T1000 (cell line): Measurements from ENCODE around the gene PEX5L.

Source experiments
- DNase-seq: peaks from one replicate; lab custom pipeline; 2025; ENCODE audit warnings: mixed read lengths; lab: John Stamatoyannopoulos, UW

Gene PEX5L

DNA sequence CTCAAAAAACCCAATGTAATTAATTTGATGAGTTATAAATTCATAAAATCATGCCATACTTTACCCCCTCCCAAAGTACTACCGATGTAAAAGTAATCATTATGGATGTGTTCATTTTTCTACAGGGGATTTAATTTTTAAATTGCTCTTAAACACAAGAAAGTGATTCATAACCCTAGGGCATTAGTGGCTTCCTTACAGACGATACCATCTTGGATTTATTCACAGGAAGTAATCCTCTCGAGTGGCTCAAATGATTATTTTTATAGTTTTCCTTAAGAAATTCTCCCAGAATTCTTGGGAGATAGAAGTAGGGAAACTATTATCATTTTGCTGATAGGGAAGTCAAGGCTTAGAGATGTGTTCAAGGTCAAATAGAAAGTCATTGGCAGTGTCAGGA is 80.9 kb downstream of the PEX5L start:
- DNase-seq: no peak

DNA sequence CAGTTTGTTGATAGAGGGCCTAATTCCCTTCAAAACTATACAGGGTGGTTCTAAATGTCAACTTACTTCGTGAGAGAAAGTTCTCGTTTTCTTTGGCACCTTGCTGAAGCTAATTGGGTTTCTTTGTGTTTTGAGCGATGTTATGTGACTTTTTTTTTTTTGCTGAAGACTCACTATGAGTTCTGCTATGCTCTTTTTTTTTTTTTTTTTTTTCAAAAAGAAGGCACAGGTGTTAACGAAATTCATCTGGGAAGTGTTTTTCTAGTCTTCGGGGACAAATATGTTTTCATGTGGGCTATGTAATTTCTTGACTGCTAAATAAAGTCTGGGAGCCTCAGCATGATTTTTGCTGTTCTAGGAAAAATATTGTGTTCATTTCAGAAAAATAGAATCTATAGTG is 81.5 kb downstream of the PEX5L start:
- DNase-seq: no peak

DNA sequence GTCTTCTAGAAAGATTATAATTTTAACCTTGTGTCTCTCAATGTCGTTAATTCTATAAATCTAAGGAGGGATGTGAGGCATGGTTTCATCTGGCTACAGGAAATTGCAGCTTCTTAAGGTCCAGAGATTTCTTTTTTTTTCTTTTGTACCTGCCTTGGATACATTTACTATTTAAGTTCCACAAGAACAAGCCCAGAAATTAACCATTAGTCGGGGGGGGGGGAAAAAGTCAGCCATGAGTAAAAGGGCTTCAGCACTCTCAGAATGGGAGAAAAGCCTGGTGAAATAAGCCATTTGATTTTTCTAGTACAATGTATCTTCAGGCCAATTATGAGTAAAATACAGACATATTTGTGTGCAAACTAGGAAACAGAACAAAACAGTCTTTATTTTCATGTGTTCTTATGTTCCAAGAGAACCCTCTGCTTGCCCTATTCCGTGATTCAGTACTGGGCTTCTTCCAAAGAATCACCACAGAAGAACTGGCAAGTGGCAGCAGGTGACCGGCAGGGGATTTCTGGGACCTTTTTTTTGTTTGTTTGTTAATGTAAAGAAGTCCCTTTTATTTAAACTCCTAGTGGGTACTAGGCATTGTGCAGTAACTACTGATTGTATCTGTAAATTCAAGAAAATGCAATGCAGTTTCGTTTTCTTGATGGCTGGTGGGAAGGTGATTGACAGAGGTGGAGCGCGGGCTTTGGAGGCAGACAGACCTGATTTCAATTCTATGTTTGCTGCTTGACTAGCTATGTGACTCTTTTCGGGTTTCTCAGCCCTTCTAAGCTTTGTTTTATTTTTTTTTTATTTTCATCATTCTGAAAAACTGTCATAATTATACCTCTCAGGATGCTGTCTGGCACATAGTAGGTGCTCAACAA is 82.5 kb downstream of the PEX5L start:
- DNase-seq: no peak

DNA sequence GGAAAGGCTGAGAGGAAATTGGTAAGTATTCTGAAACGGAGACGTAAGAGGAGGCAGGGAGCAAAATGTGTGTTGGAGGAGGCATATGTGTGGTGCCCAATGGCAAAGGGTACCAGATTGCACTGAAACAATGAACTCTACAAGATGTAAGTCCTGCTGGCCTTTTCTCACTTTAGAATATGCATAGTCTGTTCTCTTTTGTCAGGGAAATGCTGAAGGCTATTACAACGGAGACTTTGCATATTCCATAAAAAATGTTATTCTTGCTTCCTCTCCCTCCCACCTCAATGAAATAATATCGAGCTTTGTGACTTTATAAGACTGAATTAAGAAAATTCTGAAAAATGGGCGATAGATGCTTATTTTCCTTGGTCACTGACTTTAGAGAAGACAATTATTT is 85.9 kb downstream of the PEX5L start:
- DNase-seq: no peak

DNA sequence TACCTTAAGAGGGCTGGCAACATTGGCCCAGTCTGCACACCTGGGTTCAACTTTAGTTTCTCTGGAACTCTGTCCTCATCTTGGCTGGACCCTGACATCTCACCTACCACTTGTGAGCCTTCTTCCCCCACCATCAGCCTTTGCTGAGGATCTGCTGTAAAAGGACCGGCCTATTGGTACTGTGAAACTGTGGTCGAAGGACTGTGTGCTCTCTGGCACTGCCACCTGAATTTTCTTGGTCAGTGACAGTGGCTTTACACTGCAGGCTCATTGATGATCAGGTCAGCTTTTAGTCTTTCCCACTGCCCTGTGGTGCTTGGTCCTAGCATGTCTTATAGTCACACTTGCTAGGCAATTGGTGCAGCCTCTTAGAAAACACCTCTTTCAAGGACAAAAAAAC is 86.9 kb downstream of the PEX5L start:
- no peak for DNase-seq

DNA sequence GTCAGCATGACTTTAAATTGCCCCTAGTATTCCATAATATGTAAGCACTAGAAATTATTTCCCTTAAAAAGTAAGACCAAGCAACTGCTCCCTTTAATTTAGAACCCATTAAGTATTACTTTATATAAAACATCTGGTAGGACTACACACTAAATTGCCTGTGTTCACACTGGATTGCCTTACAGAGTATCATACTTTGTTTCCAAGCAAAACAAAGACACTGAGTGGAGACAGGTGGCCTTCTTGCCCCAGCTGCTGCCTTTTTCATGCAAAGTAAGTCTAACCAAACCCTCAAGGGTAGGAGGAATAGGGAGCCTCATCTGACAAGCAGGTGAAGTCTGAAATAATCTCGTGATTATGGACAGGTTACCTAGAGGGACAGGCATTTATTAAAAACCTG is 87.3 kb downstream of the PEX5L start:
- DNase-seq: no peak

DNA sequence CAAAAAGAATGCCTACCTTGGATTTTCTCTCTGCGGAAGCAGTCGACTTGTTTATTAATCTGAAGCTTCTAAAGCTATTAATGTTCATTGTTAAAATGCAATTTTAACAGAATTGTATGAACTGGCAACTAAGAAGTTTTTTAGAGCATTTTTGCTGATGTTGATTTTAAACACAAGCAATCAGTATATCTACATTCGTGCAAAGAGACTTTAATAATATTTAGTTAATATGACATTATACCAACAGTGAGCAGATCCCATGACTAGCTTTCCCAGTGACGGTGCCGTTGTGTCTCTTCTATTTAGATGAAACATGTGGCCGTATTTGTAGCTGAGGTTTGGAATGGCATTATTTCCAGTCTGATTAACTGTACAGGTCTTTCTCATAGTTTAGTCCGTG is 88.0 kb downstream of the PEX5L start:
- no peak for DNase-seq

DNA sequence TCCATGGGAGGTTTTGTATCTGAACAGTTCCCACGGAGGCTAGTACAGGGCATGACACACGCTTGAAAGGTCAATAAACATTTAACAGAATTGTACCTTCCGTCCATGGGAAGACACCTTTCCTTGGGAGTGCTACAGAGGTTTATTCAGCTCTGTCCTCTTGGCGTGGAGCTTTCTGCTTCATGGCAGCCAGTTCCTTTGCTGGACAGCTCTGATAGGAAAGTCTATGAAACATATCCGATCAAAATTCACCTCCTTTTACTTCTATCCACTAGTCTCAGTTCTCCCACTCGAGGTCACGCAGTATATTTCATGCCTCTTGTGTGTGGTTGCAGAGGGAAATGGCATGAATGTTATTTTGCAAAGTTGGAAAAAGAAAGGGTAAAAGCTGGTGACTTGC is 91.2 kb downstream of the PEX5L start:
- DNase-seq: no peak

DNA sequence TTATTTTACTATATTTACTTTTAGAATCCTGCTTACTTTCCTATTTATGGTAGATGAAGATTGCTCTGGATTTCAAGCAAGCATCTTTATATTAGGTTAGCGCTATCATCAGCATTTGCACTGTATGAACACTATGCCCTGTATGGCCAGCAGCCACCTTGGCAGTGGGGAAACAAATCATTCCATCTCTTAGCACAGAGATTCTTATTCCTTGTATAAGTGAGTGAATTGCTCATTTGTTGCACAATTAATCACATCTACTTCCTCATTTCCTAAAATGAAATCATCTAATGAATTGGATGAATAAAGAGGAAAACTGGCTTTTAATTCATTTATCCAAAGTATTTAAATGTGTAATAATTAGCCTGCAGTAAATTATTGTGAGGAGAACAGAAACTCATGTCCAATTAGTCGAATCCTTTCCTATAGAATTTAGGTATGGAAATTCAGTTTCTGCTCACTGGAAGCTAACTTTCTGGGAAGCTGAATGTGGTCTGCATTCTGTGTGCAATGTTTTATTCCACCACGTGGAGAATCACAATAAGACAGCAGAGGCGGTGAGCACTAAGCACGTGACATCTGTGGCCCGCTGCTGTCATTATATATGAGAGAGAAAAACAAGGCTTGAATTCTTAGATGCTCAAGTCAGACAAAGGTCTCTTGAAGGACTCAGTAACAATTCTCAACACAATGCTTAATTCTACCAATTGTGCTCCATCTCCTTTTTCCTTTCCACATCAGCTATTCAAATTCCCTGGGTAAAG is 93.4 kb downstream of the PEX5L start:
- DNase-seq: no peak

DNA sequence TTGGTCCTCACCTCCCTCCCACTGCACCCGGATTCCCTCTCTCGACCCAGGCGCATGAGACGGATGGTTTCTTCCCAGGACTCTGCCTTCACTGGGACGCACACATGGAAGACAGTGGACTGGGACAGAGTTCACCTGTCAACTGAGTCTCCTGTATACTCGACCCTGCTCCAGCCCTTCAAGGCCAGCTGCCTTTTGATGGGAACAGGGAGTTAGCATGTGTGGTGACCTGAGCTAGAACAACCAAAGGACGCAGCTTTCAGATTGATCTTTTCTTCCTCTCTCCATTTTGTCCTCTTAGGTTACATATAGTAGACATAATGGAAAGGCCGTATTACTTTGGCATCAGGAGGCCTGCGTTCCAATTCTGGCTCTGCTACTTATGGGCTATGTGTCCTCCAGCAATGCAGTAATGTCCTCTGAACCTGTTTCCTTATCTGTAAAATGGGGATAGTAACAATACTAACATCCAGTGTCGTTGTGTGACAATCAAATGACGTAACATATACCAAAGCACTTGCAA is 94.1 kb downstream of the PEX5L start:
- DNase-seq: no peak

DNA sequence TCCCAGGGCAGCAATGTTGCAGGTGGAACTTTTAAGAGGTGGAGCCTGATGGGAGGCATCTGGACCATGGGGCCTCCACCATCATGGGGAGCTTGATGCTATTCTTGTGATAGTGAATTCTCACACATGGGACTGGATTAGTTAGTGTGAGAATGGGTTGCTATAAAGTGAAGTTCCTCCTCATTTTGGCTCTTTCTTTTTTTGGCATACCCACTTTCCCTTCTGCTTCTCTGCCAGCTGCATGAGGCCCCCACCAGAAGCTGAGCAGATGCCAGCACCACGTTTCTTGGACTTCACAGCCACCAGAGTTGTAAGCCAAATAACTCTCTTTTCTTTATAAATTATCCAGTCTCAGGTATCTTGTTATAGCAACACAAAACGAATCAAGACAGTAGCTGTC is 101.0 kb downstream of the PEX5L start:
- no peak for DNase-seq

DNA sequence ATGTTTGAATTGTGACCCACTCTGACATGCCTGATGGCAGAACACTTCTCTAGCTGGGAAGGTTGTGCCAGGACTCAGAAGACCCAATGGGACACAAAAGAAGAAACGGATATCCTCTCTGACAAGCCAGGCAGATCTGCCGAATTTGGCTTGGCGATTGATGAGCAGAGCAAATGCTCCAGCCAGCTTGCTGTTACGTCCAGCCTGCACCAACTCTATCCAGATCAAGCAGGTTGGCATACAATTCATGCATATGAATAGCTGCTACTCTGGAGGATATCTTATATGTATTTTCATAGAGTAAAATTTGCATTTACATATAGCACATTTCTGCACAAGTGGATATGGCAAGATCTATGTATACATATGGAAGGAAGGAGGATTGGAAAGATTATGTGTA is 102.8 kb downstream of the PEX5L start:
- no peak for DNase-seq

DNA sequence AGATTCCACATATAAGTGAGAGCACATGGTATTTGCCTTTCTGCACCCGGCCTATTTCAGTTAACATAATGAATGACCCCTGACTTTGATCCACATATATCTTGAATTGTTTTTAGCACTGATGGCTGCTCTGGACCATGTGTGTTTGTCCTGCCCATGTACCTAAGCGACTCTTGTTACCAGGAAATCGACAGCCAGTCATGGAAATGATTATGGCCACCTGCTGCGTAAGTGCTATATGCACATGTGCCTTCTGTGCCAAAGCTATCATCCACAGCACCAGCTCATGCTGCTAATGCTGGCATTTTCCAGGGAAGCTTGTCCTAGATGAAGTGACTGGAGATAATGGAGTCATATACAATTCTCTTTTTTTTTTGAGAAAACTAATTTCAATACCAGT is 103.7 kb downstream of the PEX5L start:
- no peak for DNase-seq

DNA sequence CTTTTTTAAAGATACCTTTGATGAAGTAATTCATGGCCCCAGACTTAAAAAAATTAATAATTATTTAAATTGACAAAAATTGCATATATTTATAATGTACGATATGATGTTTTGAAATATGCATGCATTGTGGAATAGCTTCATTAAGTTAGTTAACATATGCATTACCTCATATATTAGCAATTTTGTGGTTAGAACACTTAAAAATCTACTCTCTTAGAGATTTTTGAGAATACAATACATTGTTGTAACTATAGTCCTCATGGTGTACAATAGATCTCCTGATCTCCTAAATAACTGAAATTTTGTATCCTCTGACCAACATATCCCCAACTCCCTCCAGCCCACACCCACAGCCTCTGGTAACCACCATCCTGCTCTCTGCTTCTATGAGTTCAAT is 104.1 kb downstream of the PEX5L start:
- no peak for DNase-seq

DNA sequence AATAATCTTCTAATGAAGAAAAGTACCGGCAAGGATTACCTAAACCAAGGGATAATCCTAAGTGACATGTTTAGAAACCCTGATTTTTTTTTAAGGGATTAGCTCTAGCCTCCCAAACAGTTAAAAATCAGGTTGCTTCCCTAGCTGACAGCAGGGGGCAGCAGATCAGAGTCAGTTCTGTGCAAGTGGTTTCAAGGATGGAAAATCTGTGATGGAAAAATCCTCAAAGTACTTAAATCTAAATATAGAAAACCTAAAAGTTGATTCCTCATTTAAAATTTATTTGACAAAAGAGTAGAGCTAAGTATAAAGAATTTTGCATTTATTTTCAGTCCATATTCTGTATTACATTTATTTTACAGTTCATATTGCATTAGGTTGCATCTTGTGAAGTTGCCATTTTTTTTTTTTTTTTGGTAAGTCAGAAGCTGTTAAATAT is 107.6 kb downstream of the PEX5L start:
- no peak for DNase-seq

DNA sequence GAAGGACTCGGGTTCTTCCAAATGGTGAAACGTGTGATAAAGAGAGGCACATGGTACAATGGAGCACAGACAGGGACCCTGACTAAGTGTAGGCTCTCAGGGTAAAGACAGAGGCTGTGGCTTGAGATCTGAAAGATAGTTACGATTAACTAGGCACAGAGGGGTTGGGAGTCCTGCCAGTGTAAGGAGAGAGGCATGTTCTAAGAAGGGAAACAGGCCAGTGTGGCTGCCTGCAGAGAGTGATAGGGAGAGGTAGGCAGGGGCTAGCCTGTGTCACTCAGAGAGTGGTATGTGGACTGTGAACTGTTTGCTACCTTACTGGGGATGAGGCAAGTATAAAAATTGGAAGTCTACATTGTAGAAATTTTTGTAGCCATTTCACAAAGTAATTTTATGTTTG is 109.5 kb downstream of the PEX5L start:
- no peak for DNase-seq

DNA sequence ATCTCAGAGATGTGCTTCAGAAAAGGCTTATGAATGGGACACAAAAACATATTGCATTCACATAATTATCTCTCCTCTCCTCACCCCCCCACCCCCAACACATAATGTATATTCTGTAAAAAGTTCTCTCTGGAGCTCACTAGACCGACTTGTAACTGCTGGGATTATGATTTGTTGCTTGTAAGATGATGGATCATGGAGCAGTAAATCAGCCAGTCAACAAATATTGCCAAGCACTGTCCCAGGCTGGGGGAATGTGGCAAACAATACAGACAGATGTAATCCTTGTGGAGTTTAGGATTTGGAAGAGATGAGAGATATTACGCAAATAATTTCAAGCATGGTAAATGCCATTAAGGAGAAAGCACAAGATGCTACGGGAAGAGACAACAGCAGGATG is 114.8 kb downstream of the PEX5L start:
- DNase-seq: no peak

DNA sequence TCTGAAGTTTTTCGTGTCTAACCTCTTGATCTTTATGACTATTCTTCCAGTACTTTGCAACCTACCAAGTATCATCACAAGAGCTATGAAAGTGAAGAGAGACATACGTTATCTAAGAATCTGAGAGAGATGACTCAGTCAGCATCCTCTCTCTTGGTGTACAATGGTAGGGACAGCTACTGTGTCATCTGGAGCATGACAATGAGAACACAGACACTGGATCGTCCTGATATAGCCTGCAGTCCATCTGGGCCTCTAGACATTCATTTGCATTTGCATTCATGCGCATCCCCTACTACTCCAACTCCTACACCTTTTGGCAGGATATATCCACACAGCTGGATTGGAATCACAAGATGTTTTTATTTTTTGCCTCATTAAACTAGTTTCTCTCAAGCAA is 115.2 kb downstream of the PEX5L start:
- DNase-seq: no peak

DNA sequence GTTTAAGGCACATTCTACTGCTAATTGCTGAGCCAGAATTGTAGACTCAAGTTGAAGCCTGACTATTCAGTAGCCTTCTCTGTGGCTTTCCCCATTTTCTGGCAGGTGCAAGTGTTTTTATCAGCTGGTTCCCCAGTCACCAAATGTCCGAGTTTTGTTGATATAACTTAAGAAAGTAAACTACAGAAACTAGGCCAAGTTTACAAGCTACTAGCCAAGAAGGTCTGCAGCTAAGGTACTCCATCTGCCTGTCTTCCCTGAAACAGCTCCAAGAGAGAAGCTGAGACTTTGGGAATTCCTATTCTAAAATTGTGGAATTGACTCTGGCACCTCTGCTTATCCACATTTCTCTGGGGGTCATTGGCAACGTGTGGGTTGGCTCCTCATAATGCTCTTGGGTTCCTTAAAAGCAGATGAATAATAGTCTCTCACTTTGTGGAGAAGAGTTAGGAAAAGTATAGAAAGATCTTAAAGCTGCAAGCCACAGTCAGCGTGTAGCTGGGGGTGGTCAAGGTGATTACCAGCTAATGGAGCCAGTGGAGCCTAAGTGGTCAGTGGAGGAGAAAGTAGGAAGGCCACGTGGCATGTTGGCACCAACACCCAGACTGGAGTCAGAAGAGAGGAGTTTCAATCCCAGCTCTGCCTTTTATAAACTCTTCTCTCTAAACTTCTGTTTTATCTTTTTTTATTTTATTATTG is 128.8 kb downstream of the PEX5L start:
- DNase-seq: no peak

DNA sequence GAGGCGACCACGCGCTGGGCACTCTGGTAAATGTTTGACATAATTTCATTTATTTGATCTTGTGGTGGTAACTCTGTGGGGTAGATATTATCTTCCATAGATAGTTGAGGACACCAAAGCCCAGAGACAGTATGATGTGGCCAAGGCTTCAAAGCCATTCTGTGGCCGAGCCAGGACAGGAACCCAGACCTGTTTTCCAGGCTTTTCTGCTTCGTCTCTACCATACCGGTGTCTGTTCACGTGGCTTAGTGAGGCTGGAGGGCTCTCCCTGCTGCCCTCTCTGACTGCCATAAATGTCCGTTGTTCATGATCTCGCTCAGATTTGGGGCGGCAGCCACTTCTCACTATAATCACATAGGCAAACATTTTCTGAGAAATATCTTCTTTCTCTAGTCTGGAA is 134.7 kb downstream of the PEX5L start:
- no peak for DNase-seq

DNA sequence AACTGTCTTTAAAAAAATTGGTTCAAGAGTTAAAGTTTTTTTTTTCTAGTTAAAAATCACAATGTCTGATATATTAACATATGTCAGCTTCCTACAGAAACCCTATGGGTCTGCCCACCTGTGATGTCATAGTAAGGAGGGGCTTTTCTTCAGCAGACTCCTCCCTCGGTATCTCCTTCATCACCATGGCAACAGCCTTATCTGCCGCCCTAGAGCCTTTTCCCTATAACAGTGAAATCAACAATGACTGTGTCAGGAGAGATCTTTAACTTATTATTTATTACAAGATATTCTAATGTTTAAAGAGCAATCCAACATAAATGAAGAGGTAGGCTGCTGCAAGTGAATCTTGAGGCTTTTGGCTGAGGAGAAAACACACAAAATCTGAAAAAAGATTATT is 138.7 kb downstream of the PEX5L start:
- no peak for DNase-seq

DNA sequence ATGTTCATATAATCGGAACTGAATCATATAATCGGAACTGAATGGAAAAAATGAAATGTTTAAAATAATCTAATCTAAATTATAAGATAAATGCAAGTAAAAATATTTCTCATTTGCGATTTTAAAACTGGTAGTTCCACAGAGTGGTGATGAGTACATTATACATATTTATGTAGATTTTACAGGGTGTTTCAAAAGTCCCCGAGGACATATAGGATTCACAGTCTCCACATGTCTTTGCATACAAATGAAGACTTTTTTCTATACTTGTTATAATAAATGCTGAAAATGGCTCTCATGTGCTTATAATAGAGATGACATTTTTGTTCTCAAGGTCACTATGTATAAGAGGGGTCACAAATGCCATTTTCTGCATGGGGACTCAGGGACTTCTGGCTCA is 139.5 kb downstream of the PEX5L start:
- no peak for DNase-seq

DNA sequence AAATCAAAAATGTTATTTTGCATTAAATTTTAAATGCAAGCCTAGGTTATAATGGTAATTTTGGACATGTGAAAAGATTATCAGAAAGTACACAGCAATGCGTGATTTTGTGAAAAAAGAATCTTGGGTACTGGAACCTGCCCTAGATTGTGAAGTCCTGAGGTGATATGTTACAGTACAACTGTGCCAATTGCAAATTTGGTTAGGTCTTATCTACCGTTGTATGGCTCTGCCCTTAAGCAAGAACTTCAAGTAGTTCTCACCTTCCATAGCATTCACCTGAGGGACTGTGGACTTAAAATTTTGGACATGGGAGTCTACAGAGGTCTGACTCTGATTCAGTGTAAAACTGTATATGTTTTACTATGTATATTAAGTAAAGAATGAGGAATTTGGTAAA is 140.2 kb downstream of the PEX5L start:
- DNase-seq: no peak
